CD14-positive monocyte (primary cell): Measurements from ENCODE around the gene PDGFB. TPM values are rescaled to one million over a fixed set of nuclear protein-coding genes. Genes with fewer than 3 reads are reported as not detected.

Source experiments
- DNase-seq, 3 donors: peaks; one replicate each; pipeline ENCODE4 v3.0.0-alpha.2; 2011 to 2022
- H2AFZ ChIP-seq: 2 replicates; pipeline ENCODE4 v1.6.0; 2012; ENCODE audit warnings: mild to moderate bottlenecking, low read depth, low read length, inconsistent platforms; ENCODE audit not compliant: insufficient read depth, poor library complexity, severe bottlenecking
- H3K27ac ChIP-seq, 2 donors: 1 replicate in 1 of 2; 2 replicates in 1 of 2; pipeline ENCODE4 v1.5.1; 2012 to 2013; ENCODE audit warnings: low read length in 2 of 2, control low read depth in 1 of 2, inconsistent platforms in 1 of 2, low read depth in 1 of 2, mild to moderate bottlenecking in 1 of 2
- H3K27me3 ChIP-seq, 2 donors: one replicate each; pipeline versions ENCODE4 v1.6.0 to v1.6.1; 2011 to 2013; ENCODE audit warnings: low read length in 2 of 2; ENCODE audit not compliant: control insufficient read depth in 2 of 2, insufficient read depth in 2 of 2
- H3K36me3 ChIP-seq, 2 donors: replicated peaks in 1 of 2; 1 replicate in 1 of 2; 2 replicates in 1 of 2; pipeline versions ENCODE4 v1.5.1 to v1.6.1; 2012 to 2013; ENCODE audit warnings: low read length in 2 of 2, control low read depth in 1 of 2, inconsistent platforms in 1 of 2, mild to moderate bottlenecking in 1 of 2; ENCODE audit not compliant: insufficient read depth in 2 of 2, control insufficient read depth in 1 of 2
- H3K4me1 ChIP-seq, 2 donors: 1 replicate in 1 of 2; 2 replicates in 1 of 2; pipeline versions ENCODE4 v1.5.1 to v1.6.1; 2012 to 2013; ENCODE audit warnings: low read length in 2 of 2, control low read depth in 1 of 2, inconsistent platforms in 1 of 2, mild to moderate bottlenecking in 1 of 2, moderate library complexity in 1 of 2; ENCODE audit not compliant: insufficient read depth in 2 of 2, control insufficient read depth in 1 of 2
- H3K4me2 ChIP-seq: replicated peaks from 2 replicates; pipeline ENCODE3; 2012; ENCODE audit warnings: low read length, moderate library complexity, mild to moderate bottlenecking; ENCODE audit not compliant: poor library complexity, severe bottlenecking; ENCODE audit errors: extremely low read depth
- H3K4me3 ChIP-seq, 3 experiments: fragments of 200-600 bp in 1 of 3; sonication (generic) in 1 of 3; replicated peaks in 1 of 3; 1 replicate in 2 of 3; 2 replicates in 1 of 3; pipeline ENCODE4 v1.5.1; 2011 to 2013; ENCODE audit warnings: low read length in 3 of 3, mild to moderate bottlenecking in 3 of 3, control low read depth in 2 of 3, low read depth in 2 of 3, inconsistent platforms in 1 of 3, moderate library complexity in 1 of 3
- H3K79me2 ChIP-seq: 2 replicates; pipeline ENCODE4 v1.6.0; 2012; ENCODE audit warnings: mild to moderate bottlenecking, control low read depth, inconsistent platforms, low read length, moderate library complexity; ENCODE audit not compliant: insufficient read depth
- H3K9ac ChIP-seq: 2 replicates; pipeline ENCODE4 v1.6.0; 2017; ENCODE audit warnings: low read length, mild to moderate bottlenecking; ENCODE audit not compliant: insufficient read depth, poor library complexity, severe bottlenecking
- H3K9me3 ChIP-seq, 2 donors: replicated peaks in 1 of 2; 1 replicate in 1 of 2; 2 replicates in 1 of 2; pipeline versions ENCODE4 v1.5.1 to v1.6.1; 2012 to 2013; ENCODE audit warnings: low read length in 2 of 2, control low read depth in 1 of 2; ENCODE audit not compliant: control insufficient read depth in 1 of 2, insufficient read depth in 1 of 2
- H4K20me1 ChIP-seq: 2 replicates; pipeline ENCODE4 v1.6.0; 2012; ENCODE audit warnings: mild to moderate bottlenecking, low read length, control low read depth, moderate library complexity; ENCODE audit not compliant: insufficient read depth
- H3K27ac Mint-ChIP-seq, 7 donors: one replicate each; pipeline ENCODE4 v1.8.0; 2020; ENCODE audit warnings: mild to moderate bottlenecking in 7 of 7, mixed read lengths in 7 of 7, moderate library complexity in 6 of 7, inconsistent platforms in 2 of 7
- H3K27me3 Mint-ChIP-seq, 3 donors: one replicate each; pipeline ENCODE4 v1.8.0; 2021 to 2022; ENCODE audit warnings: low read depth in 3 of 3, mild to moderate bottlenecking in 3 of 3, mixed read lengths in 3 of 3, moderate library complexity in 3 of 3, inconsistent platforms in 1 of 3
- H3K36me3 Mint-ChIP-seq, 2 donors: one replicate each; pipeline ENCODE4 v1.8.0; 2020; ENCODE audit warnings: mixed read lengths in 2 of 2, inconsistent platforms in 1 of 2, mild to moderate bottlenecking in 1 of 2
- H3K4me1 Mint-ChIP-seq: one replicate; pipeline ENCODE4 v1.8.0; 2020; ENCODE audit warnings: mild to moderate bottlenecking, mixed read lengths
- H3K4me3 Mint-ChIP-seq, 2 donors: one replicate each; pipeline ENCODE4 v1.8.0; 2020; ENCODE audit warnings: mild to moderate bottlenecking in 2 of 2, mixed read lengths in 2 of 2, moderate library complexity in 1 of 2
- H3K9me3 Mint-ChIP-seq, 7 donors: one replicate each; pipeline ENCODE4 v1.8.0; 2020 to 2022; ENCODE audit warnings: mixed read lengths in 7 of 7, mild to moderate bottlenecking in 6 of 7, moderate library complexity in 6 of 7, inconsistent platforms in 2 of 7
- CTCF ChIP-seq: fragments of 200-600 bp; IDR thresholded peaks from one replicate; pipeline ENCODE4 v1.8.0; 2022; ENCODE audit warnings: antibody characterized with exemption, mild to moderate bottlenecking
- WGBS: methylation state at CpG from one replicate; pipeline ENCODE4 v1.1.5; 2013; ENCODE audit warnings: missing lambda C conversion rate; ENCODE audit not compliant: insufficient coverage; 5-methylcytosine and 5-hydroxymethylcytosine counted together
- intact Hi-C, 2 donors: fragments of 100-400 bp; cut with micrococcal nuclease; formaldehyde crosslinking; loops; one replicate each; pipeline versions ENCODE4 v1.15.0 to v1.15.1; 2023
- polyA plus RNA-seq, 3 donors: library from polyadenylated mRNA; depleted of rRNA in 1 of 3; unstranded in 2 of 3; stranded (reverse) in 1 of 3; fragments of 300-500 nt in 2 of 3; fragments of >200 nt in 1 of 3; fragmentation: Illumina TruSeq in 2 of 3; gene quantifications; 1 replicate in 2 of 3; 2 replicates in 1 of 3; pipeline ENCODE4 v1.2.3, GENCODE V29; 2012 to 2021

PDGFB gene
- polyA plus RNA-seq, 3 donors: 0.15 TPM; not detected in 2

GRCh38 chr22:39197578-39197977 is 47.2 kb downstream of the PDGFB start:
- Histone ChIP-seq H3K4me2 (no peak overlapping the region), H2AFZ (no peak overlapping the region), H4K20me1 (no peaks in the 10 kb centered on the region), H3K27me3 (peaks cover 0 to 5% of the 10 kb centered on the region in 2 donors), H3K4me1 (no peaks in the 10 kb centered on the region), H3K36me3 (no peaks in the 10 kb centered on the region), H3K9me3 (peaks cover 4 to 24% of the 10 kb centered on the region in 2 donors), H3K9ac (no peak overlapping the region), H3K27ac (no peak overlapping the region), H3K4me3 (no peak overlapping the region), H3K79me2 (no peaks in the 10 kb centered on the region)
- intact Hi-C loops: no loop called here
- peaks cover 10 to 46% (median 26%) of the 10 kb centered on the region in 7 donors for H3K9me3 Mint-ChIP-seq
- no peak for DNase-seq
- WGBS: 92% methylated on average over 2 of the region's 5 CpGs
- H3K27ac Mint-ChIP-seq: no peak overlapping the region
- H3K36me3 Mint-ChIP-seq: no peaks in the 10 kb centered on the region
- peaks cover 4% of the 10 kb centered on the region for H3K4me1 Mint-ChIP-seq
- no peak for TF ChIP-seq CTCF
- H3K27me3 Mint-ChIP-seq: peaks cover 8 to 36% (median 16%) of the 10 kb centered on the region in 3 donors
- no peak overlapping the region for H3K4me3 Mint-ChIP-seq

- Mint-ChIP-seq H3K27me3 (peaks cover 17 to 35% (median 17%) of the 10 kb centered on the region in 3 donors), H3K4me3 (no peak overlapping the region), H3K36me3 (no peaks in the 10 kb centered on the region), H3K4me1 (peaks cover 4% of the 10 kb centered on the region), H3K27ac (no peak overlapping the region), H3K9me3 (peaks cover 10 to 41% (median 26%) of the 10 kb centered on the region in 7 donors)
- Histone ChIP-seq H3K4me2 (no peak overlapping the region), H3K27me3 (peaks cover 0 to 5% of the 10 kb centered on the region in 2 donors), H3K4me1 (no peaks in the 10 kb centered on the region), H3K27ac (no peak overlapping the region), H3K36me3 (no peaks in the 10 kb centered on the region), H3K9ac (no peak overlapping the region), H3K79me2 (no peaks in the 10 kb centered on the region), H2AFZ (no peak overlapping the region), H4K20me1 (no peaks in the 10 kb centered on the region), H3K4me3 (no peak overlapping the region), H3K9me3 (peaks cover 4 to 24% of the 10 kb centered on the region in 2 donors)
- no CpG with 5 or more reads among the region's 1 CpG for WGBS
- intact Hi-C loops: no loop called here
- TF ChIP-seq CTCF: no peak
- no peak for DNase-seq
These were observed 50.7 kb downstream of the PDGFB start for GRCh38 chr22:39194098-39194497.
